Epithelial cell of proximal tubule (primary cell): ENCODE results near the gene PLGLB2. TPM values are rescaled to one million over a fixed set of nuclear protein-coding genes. Genes with fewer than 3 reads are reported as not detected.
"Not testable (repeated sequence)": the region's sequence is repeated elsewhere in the genome, so short reads cannot be mapped to it uniquely, and the experiment has no call there.

ENCODE experiments used
- DNase-seq: peaks from one replicate; pipeline ENCODE4 v3.0.0-alpha.2; 2011; ENCODE audit warnings: low read depth
- H3K4me3 ChIP-seq: 2 replicates; pipeline ENCODE4 v1.5.1; 2011; ENCODE audit warnings: low read depth, mild to moderate bottlenecking, low read length
- total RNA-seq: library from RNA; depleted of rRNA; stranded (reverse); fragments of >200 nt; gene quantifications from 2 replicates; pipeline ENCODE4 v1.2.3, GENCODE V29; 2015

The PLGLB2 gene
- 1.7 TPM in 1 of 2 replicates, not detected in the other for total RNA-seq

- not testable (repeated sequence) for DNase-seq, H3K4me3 ChIP-seq
These were observed at the start of gene PLGLB2 for GRCh38 chr2:87747791-87748190. TSS of gene PLGLB2 (plus strand) at chr2:87748087. CDS start at chr2:87748154, 67 bp downstream.

GRCh38 chr2:87704572-87705323, 43.1 kb upstream of the PLGLB2 start:
- DNase-seq, H3K4me3 ChIP-seq: not testable (repeated sequence)

- H3K4me3 ChIP-seq, DNase-seq: not testable (repeated sequence)
These were observed 39.5 kb upstream of the PLGLB2 start for GRCh38 chr2:87708368-87708767.

- DNase-seq, H3K4me3 ChIP-seq: not testable (repeated sequence)
These were observed 19.8 kb upstream of the PLGLB2 start for GRCh38 chr2:87727940-87728599.

- DNase-seq, H3K4me3 ChIP-seq: not testable (repeated sequence)
These were observed 7.0 kb upstream of the PLGLB2 start for GRCh38 chr2:87740928-87741327.

- H3K4me3 ChIP-seq, DNase-seq: not testable (repeated sequence)
These were observed 5.3 kb upstream of the PLGLB2 start for GRCh38 chr2:87742393-87743108.

GRCh38 chr2:87743638-87744037, 4.2 kb upstream of the PLGLB2 start:
- not testable (repeated sequence) for DNase-seq, H3K4me3 ChIP-seq

GRCh38 chr2:87745353-87745951, 2.4 kb upstream of the PLGLB2 start:
- not testable (repeated sequence) for H3K4me3 ChIP-seq, DNase-seq

- H3K4me3 ChIP-seq, DNase-seq: not testable (repeated sequence)
These were observed 637 bp downstream of the PLGLB2 start for GRCh38 chr2:87748524-87748923.

- H3K4me3 ChIP-seq, DNase-seq: not testable (repeated sequence)
These were observed 2.7 kb downstream of the PLGLB2 start for GRCh38 chr2:87750560-87750959.

- DNase-seq, H3K4me3 ChIP-seq: not testable (repeated sequence)
These were observed 6.9 kb downstream of the PLGLB2 start for GRCh38 chr2:87754759-87755158.

Other genes starting within 250 kb of the PLGLB2 start
- 0.07 and 0.17 TPM in 2 replicates for gene RGPD2, start 77.7 kb downstream of the PLGLB2 start, total RNA-seq